CD4-positive, alpha-beta memory T cell (primary cell): ENCODE results near the gene ALMS1. TPM values are rescaled to one million over a fixed set of nuclear protein-coding genes. Genes with fewer than 3 reads are reported as not detected.
"Not testable (repeated sequence)": the region's sequence is repeated elsewhere in the genome, so short reads cannot be mapped to it uniquely, and the experiment has no call there.

ENCODE experiments used
- CTCF ChIA-PET: fragments of 350-600 bp; sonication (Branson Sonifier 250); formaldehyde crosslinking; loops from one replicate; lab custom pipeline; 2021; ENCODE audit warnings: inconsistent platforms; ENCODE audit not compliant: partially characterized antibody; lab: Charles Lee
- POLR2A ChIA-PET: fragments of 350-600 bp; sonication (Branson Sonifier 250); formaldehyde crosslinking; loops from one replicate; lab custom pipeline; 2021; ENCODE audit not compliant: partially characterized antibody; lab: Charles Lee
- DNase-seq, 5 donors: peaks; one replicate each; pipeline versions ENCODE4 v3.0.0 to v3.0.0-alpha.2; 2020 to 2022; ENCODE audit warnings: mixed read lengths in 1 of 5
- H3K27ac ChIP-seq: one replicate; pipeline ENCODE4 v1.7.0; 2013; ENCODE audit warnings: low read depth, low read length
- H3K27me3 ChIP-seq: 2 replicates; pipeline ENCODE4 v1.7.0; 2013; ENCODE audit warnings: mild to moderate bottlenecking, low read length, moderate library complexity; ENCODE audit not compliant: insufficient read depth
- H3K36me3 ChIP-seq: 2 replicates; pipeline ENCODE4 v1.7.0; 2013; ENCODE audit warnings: mild to moderate bottlenecking, low read length, moderate library complexity; ENCODE audit not compliant: insufficient read depth
- H3K4me1 ChIP-seq: 2 replicates; pipeline ENCODE4 v1.7.0; 2013; ENCODE audit warnings: mild to moderate bottlenecking, low read length, moderate library complexity; ENCODE audit not compliant: insufficient read depth
- H3K4me3 ChIP-seq, 2 donors: one replicate each; pipeline ENCODE4 v1.7.0; 2013; ENCODE audit warnings: low read length in 2 of 2, mild to moderate bottlenecking in 1 of 2
- H3K9me3 ChIP-seq, 2 donors: one replicate each; pipeline ENCODE4 v1.7.0; 2013; ENCODE audit warnings: low read length in 2 of 2, control low read depth in 1 of 2; ENCODE audit not compliant: control insufficient read depth in 1 of 2
- H3K27ac Mint-ChIP-seq, 7 donors: one replicate each; pipeline ENCODE4 v1.8.0; 2020 to 2021; ENCODE audit warnings: mixed read lengths in 7 of 7, mild to moderate bottlenecking in 6 of 7, inconsistent platforms in 3 of 7, moderate library complexity in 3 of 7
- H3K27me3 Mint-ChIP-seq, 2 donors: one replicate each; pipeline ENCODE4 v1.8.0; 2020 to 2021; ENCODE audit warnings: mixed read lengths in 2 of 2
- H3K36me3 Mint-ChIP-seq, 2 donors: one replicate each; pipeline ENCODE4 v1.8.0; 2020 to 2021; ENCODE audit warnings: mixed read lengths in 2 of 2, inconsistent platforms in 1 of 2, mild to moderate bottlenecking in 1 of 2
- H3K4me1 Mint-ChIP-seq, 4 donors: one replicate each; pipeline ENCODE4 v1.8.0; 2020 to 2021; ENCODE audit warnings: mixed read lengths in 4 of 4, mild to moderate bottlenecking in 1 of 4
- H3K4me3 Mint-ChIP-seq, 8 donors: one replicate each; pipeline ENCODE4 v1.8.0; 2020 to 2021; ENCODE audit warnings: mixed read lengths in 8 of 8, mild to moderate bottlenecking in 7 of 8, moderate library complexity in 6 of 8, inconsistent platforms in 3 of 8
- H3K9me3 Mint-ChIP-seq, 8 donors: one replicate each; pipeline ENCODE4 v1.8.0; 2020 to 2021; ENCODE audit warnings: mixed read lengths in 8 of 8, mild to moderate bottlenecking in 5 of 8, inconsistent platforms in 3 of 8, moderate library complexity in 1 of 8
- intact Hi-C: fragments of 100-400 bp; cut with micrococcal nuclease; formaldehyde crosslinking; loops from one replicate; pipeline ENCODE4 v1.15.1; 2023
- polyA plus RNA-seq, 2 donors: library from polyadenylated mRNA; unstranded; fragments of 300-500 nt; fragmentation: Illumina TruSeq; gene quantifications; one replicate each; pipeline ENCODE4 v1.2.3, GENCODE V29; 2021
- total RNA-seq, 2 experiments: library from RNA; stranded (reverse); gene quantifications; one replicate each; pipeline ENCODE4 v1.2.3, GENCODE V29; 2021

ALMS1 gene
- total and polyA plus RNA-seq, 4 experiments from 2014 or later = 0.83 to 42.9 (median 19.5) TPM

- H3K27me3 ChIP-seq = no peaks in the 10 kb centered on the region
- H3K4me1 ChIP-seq = no peaks in the 10 kb centered on the region
- H3K4me3 Mint-ChIP-seq = no peak overlapping the region
- POLR2A ChIA-PET = no interaction called here
- CTCF ChIA-PET = no interaction called here
- peaks cover 0 to 46% (median 28%) of the 10 kb centered on the region in 8 donors for H3K9me3 Mint-ChIP-seq
- no peak for DNase-seq
- no peak overlapping the region for H3K27ac Mint-ChIP-seq
- no peaks in the 10 kb centered on the region for H3K36me3 ChIP-seq
- H3K27ac ChIP-seq = no peak overlapping the region
- H3K27me3 Mint-ChIP-seq = no peaks in the 10 kb centered on the region
- H3K9me3 ChIP-seq = no peaks in the 10 kb centered on the region
- intact Hi-C loops = no loop called here
- H3K4me1 Mint-ChIP-seq = no peaks in the 10 kb centered on the region
- H3K36me3 Mint-ChIP-seq = peaks cover 88 to 99% of the 10 kb centered on the region in 2 donors
- no peak overlapping the region for H3K4me3 ChIP-seq
These were observed 146.7 kb downstream of the ALMS1 start for GRCh38 chr2:73532381-73532780.

- Histone ChIP-seq H3K4me1 (no peaks in the 10 kb centered on the region), H3K27ac (no peak overlapping the region), H3K36me3 (no peaks in the 10 kb centered on the region), H3K4me3 (no peak overlapping the region), H3K9me3 (no peaks in the 10 kb centered on the region), H3K27me3 (no peaks in the 10 kb centered on the region)
- H3K27me3 Mint-ChIP-seq = no peaks in the 10 kb centered on the region
- H3K36me3 Mint-ChIP-seq = peaks cover 67 to 79% of the 10 kb centered on the region in 2 donors
- ChIA-PET POLR2A (no interaction called here), CTCF (no interaction called here)
- H3K4me3 Mint-ChIP-seq = no peak overlapping the region
- H3K27ac Mint-ChIP-seq = no peak overlapping the region
- peaks cover 0 to 40% (median 12%) of the 10 kb centered on the region in 8 donors for H3K9me3 Mint-ChIP-seq
- DNase-seq = no peak
- intact Hi-C loops = no loop called here
- H3K4me1 Mint-ChIP-seq = no peaks in the 10 kb centered on the region
These were observed 150.7 kb downstream of the ALMS1 start for GRCh38 chr2:73536133-73536840.

GRCh38 chr2:73560875-73561274 is 175.2 kb downstream of the ALMS1 start:
- DNase-seq, H3K36me3 ChIP-seq, intact Hi-C loops, H3K4me3 Mint-ChIP-seq, H3K27me3 ChIP-seq, H3K4me1 ChIP-seq, H3K9me3 Mint-ChIP-seq, H3K4me1 Mint-ChIP-seq, CTCF ChIA-PET, H3K27ac ChIP-seq, POLR2A ChIA-PET, H3K27me3 Mint-ChIP-seq, H3K9me3 ChIP-seq, H3K4me3 ChIP-seq, H3K27ac Mint-ChIP-seq: not testable (repeated sequence)
- H3K36me3 Mint-ChIP-seq = peaks cover 44 to 47% of the 10 kb centered on the region in 2 donors

- no peak for DNase-seq
- no peak overlapping the region for H3K4me3 ChIP-seq
- H3K27me3 ChIP-seq = no peaks in the 10 kb centered on the region
- Mint-ChIP-seq H3K27ac (no peak overlapping the region), H3K27me3 (no peaks in the 10 kb centered on the region), H3K4me1 (no peaks in the 10 kb centered on the region), H3K36me3 (peaks cover 47% of the 10 kb centered on the region in 2 donors), H3K4me3 (no peak overlapping the region), H3K9me3 (no peaks in the 10 kb centered on the region)
- H3K27ac ChIP-seq = no peak overlapping the region
- intact Hi-C loops = no loop called here
- H3K4me1 ChIP-seq = no peaks in the 10 kb centered on the region
- ChIA-PET CTCF (no interaction called here), POLR2A (no interaction called here)
- no peaks in the 10 kb centered on the region for H3K9me3 ChIP-seq
- no peaks in the 10 kb centered on the region for H3K36me3 ChIP-seq
These were observed 175.8 kb downstream of the ALMS1 start for GRCh38 chr2:73561422-73561821.

GRCh38 chr2:73564986-73565385 is 179.3 kb downstream of the ALMS1 start:
- H3K9me3 Mint-ChIP-seq = no peaks in the 10 kb centered on the region
- Histone ChIP-seq H3K9me3 (no peaks in the 10 kb centered on the region), H3K27ac (no peak overlapping the region), H3K4me3 (no peak overlapping the region), H3K4me1 (no peaks in the 10 kb centered on the region), H3K36me3 (no peaks in the 10 kb centered on the region), H3K27me3 (no peaks in the 10 kb centered on the region)
- no peaks in the 10 kb centered on the region for H3K27me3 Mint-ChIP-seq
- POLR2A ChIA-PET = no interaction called here
- H3K36me3 Mint-ChIP-seq = peaks cover 23 to 28% of the 10 kb centered on the region in 2 donors
- H3K27ac Mint-ChIP-seq = no peak overlapping the region
- no peak overlapping the region for H3K4me3 Mint-ChIP-seq
- CTCF ChIA-PET = no interaction called here
- H3K4me1 Mint-ChIP-seq = no peaks in the 10 kb centered on the region
- no peak for DNase-seq
- intact Hi-C loops = no loop called here

- H3K27ac Mint-ChIP-seq = no peak overlapping the region
- H3K4me1 Mint-ChIP-seq = no peaks in the 10 kb centered on the region
- no peaks in the 10 kb centered on the region for H3K9me3 ChIP-seq
- H3K4me3 Mint-ChIP-seq = no peak overlapping the region
- no peaks in the 10 kb centered on the region for H3K4me1 ChIP-seq
- H3K36me3 ChIP-seq = no peaks in the 10 kb centered on the region
- POLR2A ChIA-PET = no interaction called here
- no peak overlapping the region for H3K4me3 ChIP-seq
- intact Hi-C loops = no loop called here
- H3K9me3 Mint-ChIP-seq = no peaks in the 10 kb centered on the region
- no peaks in the 10 kb centered on the region for H3K27me3 Mint-ChIP-seq
- no peaks in the 10 kb centered on the region for H3K27me3 ChIP-seq
- no peak overlapping the region for H3K27ac ChIP-seq
- CTCF ChIA-PET = no interaction called here
- DNase-seq = no peak
- H3K36me3 Mint-ChIP-seq = peaks cover 15 to 27% of the 10 kb centered on the region in 2 donors
These were observed 180.7 kb downstream of the ALMS1 start for GRCh38 chr2:73566288-73566878.

GRCh38 chr2:73575261-73575660 is 189.6 kb downstream of the ALMS1 start:
- intact Hi-C loops = no loop called here
- no peak overlapping the region for H3K4me3 Mint-ChIP-seq

More at GRCh38 chr2:73575261-73575660, 189.6 kb downstream of the ALMS1 start:
- DNase-seq = no peak
- Histone ChIP-seq H3K27ac (no peak overlapping the region), H3K4me3 (no peak overlapping the region), H3K36me3 (no peaks in the 10 kb centered on the region), H3K4me1 (no peaks in the 10 kb centered on the region), H3K9me3 (no peaks in the 10 kb centered on the region), H3K27me3 (no peaks in the 10 kb centered on the region)
- ChIA-PET POLR2A (no interaction called here), CTCF (no interaction called here)
- no peaks in the 10 kb centered on the region for H3K4me1 Mint-ChIP-seq
- H3K36me3 Mint-ChIP-seq = peaks cover 34 to 48% of the 10 kb centered on the region in 2 donors
- H3K27ac Mint-ChIP-seq = no peak overlapping the region
- H3K9me3 Mint-ChIP-seq = peaks cover 3 to 12% (median 9%) of the 10 kb centered on the region in 8 donors
- H3K27me3 Mint-ChIP-seq = no peaks in the 10 kb centered on the region
